Duodenal mucosa (tissue), 2 donors: ENCODE measurements around the gene UQCC3.
"Not testable (repeated sequence)": the region's sequence is repeated elsewhere in the genome, so short reads cannot be mapped to it uniquely, and the experiment has no call there.

Source experiments
- H3K27ac ChIP-seq: one replicate; pipeline ENCODE4 v1.7.0; 2013; ENCODE audit warnings: low read depth, low read length
- H3K27me3 ChIP-seq, 2 donors: one replicate each; pipeline ENCODE4 v1.7.0; 2013; ENCODE audit warnings: low read length in 2 of 2, control low read depth in 1 of 2; ENCODE audit not compliant: insufficient read depth in 2 of 2, control insufficient read depth in 1 of 2
- H3K36me3 ChIP-seq, 2 donors: one replicate each; pipeline ENCODE4 v1.7.0; 2013; ENCODE audit warnings: low read length in 2 of 2, control low read depth in 1 of 2; ENCODE audit not compliant: insufficient read depth in 2 of 2, control insufficient read depth in 1 of 2
- H3K4me1 ChIP-seq, 2 donors: one replicate each; pipeline ENCODE4 v1.7.0; 2013; ENCODE audit warnings: low read length in 2 of 2, control low read depth in 1 of 2; ENCODE audit not compliant: insufficient read depth in 2 of 2, control insufficient read depth in 1 of 2
- H3K4me3 ChIP-seq, 2 donors: one replicate each; pipeline ENCODE4 v1.7.0; 2013; ENCODE audit warnings: low read length in 2 of 2, low read depth in 1 of 2
- H3K9ac ChIP-seq, 2 donors: one replicate each; pipeline ENCODE4 v1.7.0; 2013; ENCODE audit warnings: low read length in 2 of 2, low read depth in 1 of 2
- H3K9me3 ChIP-seq, 2 donors: one replicate each; pipeline ENCODE4 v1.7.0; 2013; ENCODE audit warnings: low read length in 2 of 2, control low read depth in 1 of 2; ENCODE audit not compliant: control insufficient read depth in 1 of 2

The UQCC3 gene

DNA sequence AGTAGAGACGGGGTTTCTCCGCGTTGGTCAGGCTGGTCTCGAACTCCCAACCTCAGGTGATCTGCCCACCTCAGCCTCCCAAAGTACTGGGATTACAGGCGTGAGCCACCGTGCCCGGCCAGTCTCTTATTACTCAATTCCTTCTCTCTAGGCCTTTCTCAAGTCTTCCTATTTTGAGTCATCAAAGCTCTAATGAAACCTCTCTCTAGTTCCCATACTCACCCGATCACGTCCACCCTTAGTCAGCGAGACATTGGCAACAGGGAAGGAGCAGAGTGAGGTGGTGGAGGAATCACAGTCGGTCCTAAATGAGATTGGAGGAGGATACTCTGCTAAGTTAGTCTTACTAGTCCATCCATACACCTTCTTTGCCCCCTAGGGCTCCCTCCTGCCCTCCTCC lies 30.8 kb downstream of the UQCC3 start:
- Histone ChIP-seq H3K4me1 (peaks cover 16 to 20% of the 10 kb centered on the region in 2 donors), H3K27ac (no peak overlapping the region), H3K9me3 (no peaks in the 10 kb centered on the region), H3K4me3 (no peak overlapping the region), H3K27me3 (no peaks in the 10 kb centered on the region), H3K9ac (no peak overlapping the region), H3K36me3 (peaks cover 5 to 13% of the 10 kb centered on the region in 2 donors)

DNA sequence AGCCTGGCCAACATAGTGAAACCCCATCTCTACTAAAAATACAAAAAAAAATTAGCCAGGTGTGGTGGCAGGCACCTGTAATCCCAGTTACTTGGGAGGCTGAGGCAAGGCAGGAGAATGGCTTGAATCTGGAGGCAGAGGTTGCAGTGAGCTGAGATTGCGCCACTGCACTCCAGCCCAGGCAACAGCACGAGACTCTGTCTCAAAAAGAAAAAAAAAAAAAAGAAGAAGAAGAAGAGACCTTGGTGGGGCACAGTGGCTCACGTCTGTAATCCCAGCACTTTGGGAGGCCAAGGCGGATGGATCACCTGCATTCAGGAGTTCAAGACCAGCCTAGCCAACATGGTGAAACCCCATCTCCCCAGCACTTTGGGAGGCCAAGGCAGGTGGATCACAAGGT lies 32.4 kb downstream of the UQCC3 start:
- not testable (repeated sequence) for H3K27ac ChIP-seq, H3K27me3 ChIP-seq, H3K4me3 ChIP-seq, H3K9ac ChIP-seq, H3K9me3 ChIP-seq
- Histone ChIP-seq H3K4me1 (peaks cover 22 to 30% of the 10 kb centered on the region in 2 donors), H3K36me3 (peaks cover 5 to 13% of the 10 kb centered on the region in 2 donors)

DNA sequence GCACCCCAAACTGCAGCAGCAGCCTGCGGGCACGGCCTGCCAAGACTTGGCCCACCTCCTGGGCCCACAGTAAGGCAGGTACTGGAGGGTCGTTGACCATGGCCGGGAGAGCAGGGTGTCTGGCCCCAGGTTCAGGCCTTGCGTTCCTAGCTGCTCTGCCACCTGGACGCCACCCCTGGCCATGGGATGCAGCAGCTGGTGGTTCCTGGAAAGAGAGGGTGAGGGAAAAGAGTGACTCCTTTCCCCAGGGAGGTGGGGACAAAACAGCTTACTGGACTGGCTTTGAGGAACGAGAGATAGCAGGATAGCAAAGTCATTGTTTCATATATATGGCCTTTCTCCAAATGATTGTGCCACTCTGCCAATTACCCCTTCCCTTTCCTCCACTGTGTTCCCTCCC lies 33.9 kb downstream of the UQCC3 start:
- Histone ChIP-seq H3K4me3 (peak overlapping the region; percentile 81 to 87), H3K27me3 (no peaks in the 10 kb centered on the region), H3K36me3 (peaks cover 7 to 16% of the 10 kb centered on the region in 2 donors), H3K27ac (peak overlapping the region; percentile 70), H3K9ac (peak overlapping the region; percentile 40 to 76), H3K4me1 (peaks cover 31 to 38% of the 10 kb centered on the region in 2 donors), H3K9me3 (no peaks in the 10 kb centered on the region)

GRCh38 chr11:62705880-62706849 lies 34.7 kb downstream of the UQCC3 start:
- no peaks in the 10 kb centered on the region for H3K9me3 ChIP-seq
- peaks cover 33 to 42% of the 10 kb centered on the region in 2 donors for H3K4me1 ChIP-seq
- H3K27ac ChIP-seq: peak overlapping the region; percentile 70
- H3K36me3 ChIP-seq: peaks cover 7 to 21% of the 10 kb centered on the region in 2 donors
- no peaks in the 10 kb centered on the region for H3K27me3 ChIP-seq
- peak overlapping the region; percentile 81 to 87 for H3K4me3 ChIP-seq
- peak overlapping the region; percentile 75 to 76 for H3K9ac ChIP-seq

GRCh38 chr11:62706850-62707247 lies 35.4 kb downstream of the UQCC3 start:
- Histone ChIP-seq H3K4me1 (peaks cover 33 to 42% of the 10 kb centered on the region in 2 donors), H3K9ac (peak overlapping the region; percentile 75 to 76), H3K4me3 (peak overlapping the region; percentile 67 to 71), H3K27ac (peak overlapping the region; percentile 47), H3K27me3 (no peaks in the 10 kb centered on the region), H3K36me3 (peaks cover 10 to 19% of the 10 kb centered on the region in 2 donors), H3K9me3 (no peaks in the 10 kb centered on the region)

DNA sequence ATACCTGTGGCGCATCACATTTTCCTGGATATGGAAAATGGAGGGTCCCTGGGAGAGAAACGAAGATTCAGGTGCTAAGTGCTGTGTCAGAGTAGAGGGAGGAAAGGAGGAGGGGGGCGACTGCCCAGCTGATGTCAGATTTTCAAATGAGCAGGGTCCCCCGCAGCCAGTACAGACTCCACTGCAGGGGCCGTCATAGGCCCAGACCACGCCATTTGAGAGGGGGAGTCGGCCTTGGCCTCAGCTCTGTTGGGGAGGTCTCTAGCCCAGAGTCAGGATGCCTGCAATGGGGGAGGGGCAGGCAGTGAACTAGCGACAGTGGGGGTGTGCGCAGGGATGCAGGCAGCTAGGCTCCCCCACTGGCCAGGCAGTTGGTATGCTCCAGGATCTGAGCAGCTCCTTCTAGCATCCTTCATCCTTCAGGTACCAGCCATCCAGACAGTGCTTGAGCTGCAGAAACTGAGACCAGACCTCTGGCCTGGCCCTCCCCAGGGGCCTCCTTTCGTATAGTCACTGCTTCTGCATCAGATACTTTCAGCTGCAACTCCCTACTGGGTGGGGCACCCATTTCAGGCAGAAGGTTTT lies 35.9 kb downstream of the UQCC3 start, which contains the start of the genes BSCL2 and GNG3:
Gene BSCL2, minus strand, starts transcription at position 148 of the 585 bp plus-strand sequence. CDS start 229 bp downstream, outside the sequence.
Gene GNG3, plus strand, starts transcription at position 400 of the 585 bp plus-strand sequence. CDS start 620 bp downstream, outside the sequence.
- Histone ChIP-seq H3K4me3 (peak within 1 kb of the TSS; percentile 79 to 89), H3K4me1 (peaks cover 33 to 45% of the 10 kb centered on the region in 2 donors), H3K27me3 (no peaks in the 10 kb centered on the region), H3K27ac (peak within 1 kb of the TSS; percentile 47), H3K36me3 (peaks cover 12 to 19% of the 10 kb centered on the region in 2 donors), H3K9me3 (no peaks in the 10 kb centered on the region), H3K9ac (peak within 1 kb of the TSS; percentile 78 to 90)

GRCh38 chr11:62708392-62708791 lies 36.9 kb downstream of the UQCC3 start:
- H3K9ac ChIP-seq: peak overlapping the region; percentile 78 to 90
- H3K27ac ChIP-seq: no peak overlapping the region
- no peaks in the 10 kb centered on the region for H3K9me3 ChIP-seq
- H3K4me1 ChIP-seq: peaks cover 42 to 55% of the 10 kb centered on the region in 2 donors
- peaks cover 17 to 20% of the 10 kb centered on the region in 2 donors for H3K36me3 ChIP-seq
- peak overlapping the region; percentile 79 to 89 for H3K4me3 ChIP-seq
- H3K27me3 ChIP-seq: no peaks in the 10 kb centered on the region

GRCh38 chr11:62708793-62709192 lies 37.3 kb downstream of the UQCC3 start:
- Histone ChIP-seq H3K36me3 (peaks cover 17 to 20% of the 10 kb centered on the region in 2 donors), H3K27ac (peak overlapping the region; percentile 84), H3K9ac (peak overlapping the region; percentile 78 to 90), H3K4me3 (peak overlapping the region; percentile 79 to 89), H3K9me3 (no peaks in the 10 kb centered on the region), H3K27me3 (no peaks in the 10 kb centered on the region), H3K4me1 (peaks cover 46 to 59% of the 10 kb centered on the region in 2 donors)

- peak overlapping the region; percentile 94 for H3K27ac ChIP-seq
- H3K4me1 ChIP-seq: peaks cover 51 to 64% of the 10 kb centered on the region in 2 donors
- H3K4me3 ChIP-seq: peak overlapping the region; percentile 79 to 89
- peak overlapping the region; percentile 78 to 90 for H3K9ac ChIP-seq
- H3K9me3 ChIP-seq: no peaks in the 10 kb centered on the region
- H3K36me3 ChIP-seq: peaks cover 21 to 24% of the 10 kb centered on the region in 2 donors
- H3K27me3 ChIP-seq: no peaks in the 10 kb centered on the region
These were observed 38.0 kb downstream of the UQCC3 start for GRCh38 chr11:62709247-62710000.
